ENCODE data around the gene KCNIP4. TPM values are rescaled to one million over a fixed set of nuclear protein-coding genes. Genes with fewer than 3 reads are reported as not detected.

KCNIP4 gene
- total and polyA plus RNA-seq, 11 donors, result 0.19 TPM; not detected in 10

- ATAC-seq, result no peak
- Histone ChIP-seq H3K36me3 (no peaks in the 10 kb centered on the region), H3K4me1 (no peaks in the 10 kb centered on the region), H3K9me3 (peaks cover 0 to 10% (median 0%) of the 10 kb centered on the region in 12 donors), H3K27ac (no peak overlapping the region), H3K4me3 (no peak overlapping the region), H3K27me3 (no peaks in the 10 kb centered on the region)
- TF ChIP-seq POLR2A (IDR thresholded peaks at IDR 0.05) (no peak), CTCF (IDR thresholded peaks at IDR 0.05) (no peak)
- no peak for DNase-seq
- intact Hi-C loops (cut with DNase I), result no loop called here
- WGBS, 4 donors, result 60 to 79% (median 69%) methylated on average over 1 of the region's 1 CpG
Measured at GRCh38 chr4:21097865-21098264, 850.7 kb downstream of the KCNIP4 start.

- H3K36me3 ChIP-seq, result no peaks in the 10 kb centered on the region
- no peak overlapping the region for H3K27ac ChIP-seq
- no peak for TF ChIP-seq POLR2A (IDR thresholded peaks at IDR 0.05)
- no peak for TF ChIP-seq CTCF (IDR thresholded peaks at IDR 0.05)
- ATAC-seq, result no peak
- whole genome bisulfite sequencing, 4 donors, result 0 to 1% (median 0%) methylated on average over 1 of the region's 1 CpG
- intact Hi-C loops (cut with DNase I), result no loop called here
- no peaks in the 10 kb centered on the region for H3K27me3 ChIP-seq
- DNase-seq, result no peak
- H3K4me1 ChIP-seq, result no peaks in the 10 kb centered on the region
- peaks cover 0 to 10% (median 0%) of the 10 kb centered on the region in 12 donors for H3K9me3 ChIP-seq
- no peak overlapping the region for H3K4me3 ChIP-seq
Measured at GRCh38 chr4:21097026-21097425, 851.5 kb downstream of the KCNIP4 start.

- H3K9me3 ChIP-seq, result peaks cover 0 to 7% (median 0%) of the 10 kb centered on the region in 12 donors
- H3K36me3 ChIP-seq, result no peaks in the 10 kb centered on the region
- DNase-seq, result no peak
- H3K27me3 ChIP-seq, result no peaks in the 10 kb centered on the region
- no peak for ATAC-seq
- WGBS, 4 donors, result 80 to 100% (median 94%) methylated on average over 1 of the region's 1 CpG
- H3K4me1 ChIP-seq, result no peaks in the 10 kb centered on the region
- intact Hi-C loops (cut with DNase I), result no loop called here
- no peak overlapping the region for H3K27ac ChIP-seq
- no peak overlapping the region for H3K4me3 ChIP-seq
- no peak for TF ChIP-seq CTCF (IDR thresholded peaks at IDR 0.05)
- no peak for TF ChIP-seq POLR2A (IDR thresholded peaks at IDR 0.05)
Measured at GRCh38 chr4:21092531-21092930, 856.0 kb downstream of the KCNIP4 start.

- ATAC-seq (no peak), DNase-seq (no peak)
- no peak for TF ChIP-seq CTCF (IDR thresholded peaks at IDR 0.05)
- TF ChIP-seq POLR2A (IDR thresholded peaks at IDR 0.05), result no peak
- Histone ChIP-seq H3K27me3 (no peaks in the 10 kb centered on the region), H3K4me1 (no peaks in the 10 kb centered on the region), H3K9me3 (peaks cover 0 to 10% (median 0%) of the 10 kb centered on the region in 12 donors), H3K4me3 (no peak overlapping the region), H3K27ac (no peak overlapping the region), H3K36me3 (no peaks in the 10 kb centered on the region)
- 73 to 83% (median 76%) methylated on average over 4 of the region's 4 CpGs for WGBS, 4 donors
- intact Hi-C loops (cut with DNase I), result no loop called here
Measured at GRCh38 chr4:21090094-21090666, 858.4 kb downstream of the KCNIP4 start.

All from heart left ventricle (tissue), 16 donors.